HepG2 (cell line): ENCODE measurements around the gene SQSTM1. TPM values are rescaled to one million over a fixed set of nuclear protein-coding genes. Genes with fewer than 3 reads are reported as not detected.
A peak's percentile ranks its signal among the peaks of the same experiment; 100 is the strongest.

Source experiments
- ATF2 ChIP-seq: sonication (generic); formaldehyde crosslinking; IDR thresholded peaks from 2 replicates; pipeline ENCODE4 v1.4.0; 2020; ENCODE audit warnings: missing genetic modification reagents
- CTCF ChIP-seq: sonication (generic); formaldehyde crosslinking; IDR thresholded peaks from 2 replicates; pipeline ENCODE4 v1.5.0; 2020; ENCODE audit warnings: mild to moderate bottlenecking, missing genetic modification reagents, moderate library complexity
- DNMT3B ChIP-seq: conservative IDR thresholded peaks from 2 replicates; pipeline ENCODE4 v1.6.1; 2016; ENCODE audit warnings: missing biosample characterization, control low read depth
- FOXK1 ChIP-seq: sonication (generic); formaldehyde crosslinking; IDR thresholded peaks from 2 replicates; pipeline ENCODE4 v1.4.0; 2020; ENCODE audit warnings: low read depth, missing genetic modification reagents, borderline replicate concordance
- KLF15 ChIP-seq: sonication (generic); formaldehyde crosslinking; IDR thresholded peaks from 2 replicates; pipeline ENCODE4 v1.8.1; 2023; ENCODE audit warnings: borderline replicate concordance, mild to moderate bottlenecking, inconsistent platforms, missing genetic modification reagents, mixed read lengths
- MTA1 ChIP-seq: sonication (generic); formaldehyde crosslinking; IDR thresholded peaks from 2 replicates; pipeline ENCODE4 v1.4.0; 2020; ENCODE audit warnings: missing genetic modification reagents, mild to moderate bottlenecking, borderline replicate concordance
- RARA ChIP-seq: IDR thresholded peaks from 2 replicates; pipeline ENCODE4 v1.6.1; 2016; ENCODE audit warnings: missing genetic modification reagents, missing compliant biosample characterization
- RBM22 ChIP-seq: fragments of 200-400 bp; formaldehyde crosslinking; optimal IDR thresholded peaks from 2 replicates; pipeline ENCODE3; 2017; ENCODE audit warnings: mild to moderate bottlenecking, low read length, moderate library complexity
- SMYD3 ChIP-seq: sonication (generic); formaldehyde crosslinking; IDR thresholded peaks from 2 replicates; pipeline ENCODE4 v1.8.1; 2023; ENCODE audit warnings: mild to moderate bottlenecking, missing genetic modification reagents
- TOPORS ChIP-seq: sonication (generic); formaldehyde crosslinking; IDR thresholded peaks from 2 replicates; pipeline ENCODE4 v1.8.0; 2023; ENCODE audit warnings: mild to moderate bottlenecking, missing genetic modification reagents
- ZBTB7A ChIP-seq: sonication (generic); formaldehyde crosslinking; IDR thresholded peaks from 2 replicates; pipeline ENCODE4 v1.8.0; 2022; ENCODE audit warnings: mild to moderate bottlenecking, missing genetic modification reagents
- ZFP41 ChIP-seq: sonication (generic); formaldehyde crosslinking; IDR thresholded peaks from 2 replicates; pipeline ENCODE4 v1.4.0; 2020; ENCODE audit warnings: mild to moderate bottlenecking, missing genetic modification reagents, borderline replicate concordance
- ZNF691 ChIP-seq: sonication (generic); formaldehyde crosslinking; IDR thresholded peaks from 2 replicates; pipeline ENCODE4 v1.4.0; 2020; ENCODE audit warnings: missing genetic modification reagents, low read depth, mild to moderate bottlenecking, borderline replicate concordance
- ZNF704 ChIP-seq: sonication (generic); formaldehyde crosslinking; IDR thresholded peaks from 2 replicates; pipeline ENCODE4 v1.8.1; 2023; ENCODE audit warnings: mild to moderate bottlenecking, inconsistent platforms, moderate library complexity, missing genetic modification reagents, borderline replicate concordance
- ZNF768 ChIP-seq: sonication (generic); formaldehyde crosslinking; IDR thresholded peaks from 2 replicates; pipeline ENCODE4 v1.4.0; 2020; ENCODE audit warnings: missing genetic modification reagents
- ZNF775 ChIP-seq: sonication (generic); formaldehyde crosslinking; IDR thresholded peaks from 2 replicates; pipeline ENCODE4 v1.4.0; 2020; ENCODE audit warnings: missing genetic modification reagents, mild to moderate bottlenecking, moderate library complexity, borderline replicate concordance
- ZSCAN12 ChIP-seq: sonication (generic); formaldehyde crosslinking; IDR thresholded peaks from 2 replicates; pipeline ENCODE4 v1.9.0; 2021; ENCODE audit warnings: mild to moderate bottlenecking, missing genetic modification reagents
- polyA plus RNA-seq, 8 experiments: library from polyadenylated mRNA; depleted of rRNA in 3 of 8; stranded (reverse) in 7 of 8; unstranded in 1 of 8; fragments of >200 nt; fragmentation: Illumina TruSeq in 4 of 8; extraction: Trizol in 4 of 8; gene quantifications; 2 replicates each; pipeline versions ENCODE4 v1.2.1 to v1.2.3, GENCODE V29; 2011 to 2016; ENCODE audit warnings: low read depth in 4 of 8, missing spikeins in 1 of 8, mixed read lengths in 1 of 8; ENCODE audit not compliant: insufficient read depth in 1 of 8
- total RNA-seq, 5 experiments: library from RNA; depleted of rRNA; stranded (reverse); fragments of >200 nt; fragmentation: Illumina TruSeq; extraction: Trizol; gene quantifications; 2 replicates each; pipeline ENCODE4 v1.2.3, GENCODE V29; 2016; ENCODE audit warnings: low read depth in 1 of 5

SQSTM1 gene
- total and polyA plus RNA-seq, 2 of the 13 experiments (the other 11 are each of a cell fraction or from before 2014, with no cell fraction given): 90.9 to 160 TPM

- TF ChIP-seq FOXK1 (CRISPR knock-in tag): no peak
- TF ChIP-seq DNMT3B: no peak
- TF ChIP-seq ZNF775: no peak
- no peak for TF ChIP-seq ZNF704 (CRISPR knock-in tag)
- TF ChIP-seq CTCF: no peak
- no peak for TF ChIP-seq ZBTB7A
- TF ChIP-seq ZFP41 (CRISPR knock-in tag): no peak
- TF ChIP-seq ZNF691 (CRISPR knock-in tag): no peak
- peak; percentile 48 for TF ChIP-seq RBM22
- TF ChIP-seq RARA: no peak
- TF ChIP-seq MTA1 (CRISPR knock-in tag): no peak
- peak; percentile 55; the same call in 1 of the 2 replicates for TF ChIP-seq ZNF768
- no peak for TF ChIP-seq ATF2
- no peak for TF ChIP-seq KLF15 (CRISPR knock-in tag)
- TF ChIP-seq TOPORS (CRISPR knock-in tag): no peak
- no peak for TF ChIP-seq SMYD3 (CRISPR knock-in tag)
- TF ChIP-seq ZSCAN12: no peak
Observed at GRCh38 chr5:179830818-179831468, 10.2 kb downstream of the SQSTM1 start (continued).
